Measurements from ENCODE around the gene GMPR.

DNA sequence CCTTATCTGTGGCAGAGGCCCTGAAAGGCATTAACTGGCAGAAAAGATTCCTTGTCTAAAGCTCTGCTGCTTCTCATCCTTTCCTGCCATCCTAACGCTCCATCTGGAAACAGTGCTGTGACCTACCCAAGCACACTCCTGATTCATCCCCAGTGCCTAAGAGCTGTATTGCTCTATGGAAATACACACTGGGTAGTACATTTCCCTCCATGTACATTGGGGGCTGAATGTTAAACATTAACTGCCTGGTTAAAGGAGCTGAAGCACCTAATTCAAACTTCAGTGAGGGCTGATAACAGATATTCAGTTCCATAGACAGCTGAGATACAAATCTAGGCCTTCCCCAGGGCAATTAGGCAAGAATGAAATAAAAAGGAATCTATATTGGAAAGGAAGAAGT, 36.7 kb upstream of the GMPR start:
- TF ChIP-seq POLR2A (IDR thresholded peaks at IDR 0.05) = no peak
- TF ChIP-seq, protein P1, sequence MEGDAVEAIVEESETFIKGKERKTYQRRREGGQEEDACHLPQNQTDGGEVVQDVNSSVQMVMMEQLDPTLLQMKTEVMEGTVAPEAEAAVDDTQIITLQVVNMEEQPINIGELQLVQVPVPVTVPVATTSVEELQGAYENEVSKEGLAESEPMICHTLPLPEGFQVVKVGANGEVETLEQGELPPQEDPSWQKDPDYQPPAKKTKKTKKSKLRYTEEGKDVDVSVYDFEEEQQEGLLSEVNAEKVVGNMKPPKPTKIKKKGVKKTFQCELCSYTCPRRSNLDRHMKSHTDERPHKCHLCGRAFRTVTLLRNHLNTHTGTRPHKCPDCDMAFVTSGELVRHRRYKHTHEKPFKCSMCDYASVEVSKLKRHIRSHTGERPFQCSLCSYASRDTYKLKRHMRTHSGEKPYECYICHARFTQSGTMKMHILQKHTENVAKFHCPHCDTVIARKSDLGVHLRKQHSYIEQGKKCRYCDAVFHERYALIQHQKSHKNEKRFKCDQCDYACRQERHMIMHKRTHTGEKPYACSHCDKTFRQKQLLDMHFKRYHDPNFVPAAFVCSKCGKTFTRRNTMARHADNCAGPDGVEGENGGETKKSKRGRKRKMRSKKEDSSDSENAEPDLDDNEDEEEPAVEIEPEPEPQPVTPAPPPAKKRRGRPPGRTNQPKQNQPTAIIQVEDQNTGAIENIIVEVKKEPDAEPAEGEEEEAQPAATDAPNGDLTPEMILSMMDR (IDR thresholded peaks at IDR 0.05) = no peak

All from adrenal gland (tissue), 5 donors.